HG03521 (cell line): ENCODE results near the gene CAMTA1.

Experiments
- ATAC-seq: cut with Tn5 transposase; IDR thresholded peaks from one replicate; pipeline ENCODE4 v1.9.1; 2021; ENCODE audit warnings: mild to moderate bottlenecking, moderate library complexity; ENCODE audit not compliant: unreplicated experiment

The CAMTA1 gene

GRCh38 chr1:7348073-7348472 is 562.8 kb downstream of the CAMTA1 start:
- no peak for ATAC-seq

- no peak for ATAC-seq
Measured at GRCh38 chr1:7348580-7348979, 563.3 kb downstream of the CAMTA1 start.

- ATAC-seq, result no peak
Measured at GRCh38 chr1:7350804-7351203, 565.5 kb downstream of the CAMTA1 start.

- no peak for ATAC-seq
Measured at GRCh38 chr1:7351649-7352048, 566.4 kb downstream of the CAMTA1 start.

GRCh38 chr1:7352364-7352763 is 567.1 kb downstream of the CAMTA1 start:
- ATAC-seq, result no peak

GRCh38 chr1:7352974-7353373 is 567.7 kb downstream of the CAMTA1 start:
- ATAC-seq, result no peak

GRCh38 chr1:7355646-7356045 is 570.4 kb downstream of the CAMTA1 start:
- no peak for ATAC-seq

GRCh38 chr1:7356079-7356478 is 570.8 kb downstream of the CAMTA1 start:
- ATAC-seq, result no peak

GRCh38 chr1:7358425-7358824 is 573.2 kb downstream of the CAMTA1 start:
- ATAC-seq, result no peak

GRCh38 chr1:7360526-7360925 is 575.3 kb downstream of the CAMTA1 start:
- ATAC-seq, result no peak

- no peak for ATAC-seq
Measured at GRCh38 chr1:7362947-7363346, 577.7 kb downstream of the CAMTA1 start.

GRCh38 chr1:7363450-7363849 is 578.2 kb downstream of the CAMTA1 start:
- ATAC-seq, result no peak

- no peak for ATAC-seq
Measured at GRCh38 chr1:7365706-7366105, 580.5 kb downstream of the CAMTA1 start.

GRCh38 chr1:7366286-7366954 is 581.2 kb downstream of the CAMTA1 start:
- no peak for ATAC-seq

- ATAC-seq, result no peak
Measured at GRCh38 chr1:7366955-7367665, 581.9 kb downstream of the CAMTA1 start.

GRCh38 chr1:7369866-7370265 is 584.6 kb downstream of the CAMTA1 start:
- ATAC-seq, result no peak

GRCh38 chr1:7371926-7372325 is 586.7 kb downstream of the CAMTA1 start:
- no peak for ATAC-seq

- ATAC-seq, result no peak
Measured at GRCh38 chr1:7372477-7373120, 587.3 kb downstream of the CAMTA1 start.

GRCh38 chr1:7373251-7373650 is 588.0 kb downstream of the CAMTA1 start:
- ATAC-seq, result no peak

- ATAC-seq, result no peak
Measured at GRCh38 chr1:7373876-7374562, 588.8 kb downstream of the CAMTA1 start.

GRCh38 chr1:7374563-7375160 is 589.4 kb downstream of the CAMTA1 start:
- ATAC-seq, result no peak
